Hematopoietic multipotent progenitor cell treated with erythropoietin and hydrocortisone succinate and interleukin-3 and kit ligand, for 6 days (in vitro differentiated cells): ENCODE data around the gene TPRG1.

Source experiments
- DNase-seq: peaks from one replicate; pipeline ENCODE4 v3.0.0-alpha.2; 2015

TPRG1 gene

DNA sequence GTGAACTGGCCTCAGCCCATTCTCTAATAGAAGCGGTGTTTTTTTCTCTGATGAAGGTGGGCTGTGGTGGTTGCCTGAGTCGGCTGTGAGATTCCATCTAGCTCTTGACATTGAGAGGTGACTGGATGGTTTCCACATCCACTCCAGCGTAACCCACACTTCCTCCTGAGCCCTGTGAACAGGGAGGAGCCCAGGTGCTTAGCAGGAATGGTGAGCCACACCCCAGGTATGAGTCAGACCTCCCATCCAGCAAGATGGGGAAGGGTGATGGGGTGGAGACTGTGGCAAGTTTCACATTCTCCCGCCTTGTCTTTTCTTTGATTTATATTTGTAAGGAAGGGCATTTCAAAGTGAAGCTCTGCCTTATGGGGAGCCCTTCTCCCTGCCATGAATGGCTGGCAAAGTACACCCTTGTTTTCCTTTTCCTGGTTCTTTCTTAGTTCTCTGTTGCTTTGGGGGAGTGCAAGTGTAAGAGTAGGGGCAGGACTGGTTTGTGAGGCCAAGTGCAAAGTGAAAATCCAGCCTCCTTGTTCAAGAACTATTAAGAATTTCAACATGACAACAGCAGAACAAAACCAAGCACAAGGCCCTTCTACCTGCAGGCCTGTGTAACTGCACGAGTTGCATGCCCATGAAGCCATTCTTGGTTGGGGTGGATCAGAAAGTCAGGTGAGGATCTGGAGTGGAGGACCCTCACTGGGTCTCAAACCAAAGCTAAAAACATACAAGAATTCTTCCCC, 4.6 kb upstream of the TPRG1 start:
- no peak for DNase-seq

DNA sequence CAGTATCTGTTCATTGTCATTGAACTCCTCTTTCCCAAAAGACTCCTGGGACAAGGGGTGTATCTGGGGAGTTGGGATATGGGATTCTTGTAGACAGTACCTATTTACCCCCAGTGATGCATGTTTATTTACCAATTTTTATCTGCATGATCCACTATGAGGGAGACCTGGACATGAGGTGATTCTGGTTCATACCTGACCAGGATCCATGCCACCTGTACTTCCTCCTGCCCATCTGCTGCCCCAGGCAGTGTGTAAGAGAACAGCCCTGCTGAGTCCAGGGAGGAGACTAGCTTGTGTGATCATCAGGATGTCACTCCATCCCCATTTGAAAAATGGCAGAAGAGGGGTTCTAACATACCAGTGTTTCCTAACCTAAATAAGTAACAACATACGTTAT, 3.1 kb upstream of the TPRG1 start:
- DNase-seq = no peak

DNA sequence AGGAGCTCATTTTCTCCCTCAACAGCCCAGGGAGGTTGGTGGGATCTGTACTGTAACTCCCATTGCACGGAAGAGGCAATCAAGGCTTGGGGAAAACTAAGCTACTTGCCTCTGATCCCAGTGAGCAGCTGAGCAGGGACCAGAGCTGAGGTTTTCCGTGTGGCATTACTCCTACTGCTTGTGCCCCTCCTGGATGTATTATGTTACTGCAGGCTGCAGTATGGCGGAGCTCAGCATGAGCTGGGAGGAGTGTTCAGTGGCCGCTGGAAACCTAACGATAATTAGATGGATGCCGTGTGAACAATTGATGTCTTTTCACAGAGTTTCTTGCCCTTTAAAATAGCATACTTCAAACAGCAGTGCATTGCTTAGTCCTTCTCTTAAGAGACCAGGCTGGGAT, 2.0 kb upstream of the TPRG1 start:
- no peak for DNase-seq

GRCh38 chr3:189170559-189170958, 1.2 kb upstream of the TPRG1 start:
- DNase-seq = no peak

DNA sequence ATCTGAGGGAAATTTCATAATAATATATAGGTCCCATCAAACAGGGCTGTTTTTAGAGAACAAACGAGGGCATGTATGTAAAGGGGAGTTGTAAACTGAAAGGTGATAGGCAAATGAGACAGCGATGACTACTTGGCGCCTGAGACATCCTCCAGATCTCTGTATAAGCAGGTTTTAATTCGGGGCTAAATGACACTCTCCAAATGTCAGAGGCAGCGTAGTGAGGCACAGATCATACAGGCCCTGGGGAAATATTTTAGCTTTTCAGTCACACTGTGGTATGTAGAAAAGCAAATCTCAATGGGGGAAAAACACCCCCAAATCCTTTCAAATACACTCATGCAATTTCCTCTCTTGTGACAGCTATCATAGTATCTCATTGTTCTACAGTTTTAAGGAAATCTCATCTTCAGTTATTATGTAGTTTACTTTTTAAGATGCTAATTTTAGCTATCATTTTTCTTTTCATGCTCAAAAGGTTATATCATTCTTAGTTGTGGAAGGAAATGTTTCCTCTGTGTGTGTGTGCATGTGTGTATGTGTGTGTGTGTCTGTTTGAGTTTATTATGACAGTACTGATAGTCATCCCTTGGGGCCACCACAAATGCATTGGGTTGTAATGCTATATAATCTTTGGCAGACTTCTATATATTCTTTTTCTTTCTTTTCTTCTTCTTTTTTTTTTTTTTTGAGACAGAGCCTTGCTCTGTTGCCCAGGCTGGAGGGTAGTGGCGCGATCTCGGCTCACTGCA, 1.1 kb downstream of the TPRG1 start:
- DNase-seq = no peak

DNA sequence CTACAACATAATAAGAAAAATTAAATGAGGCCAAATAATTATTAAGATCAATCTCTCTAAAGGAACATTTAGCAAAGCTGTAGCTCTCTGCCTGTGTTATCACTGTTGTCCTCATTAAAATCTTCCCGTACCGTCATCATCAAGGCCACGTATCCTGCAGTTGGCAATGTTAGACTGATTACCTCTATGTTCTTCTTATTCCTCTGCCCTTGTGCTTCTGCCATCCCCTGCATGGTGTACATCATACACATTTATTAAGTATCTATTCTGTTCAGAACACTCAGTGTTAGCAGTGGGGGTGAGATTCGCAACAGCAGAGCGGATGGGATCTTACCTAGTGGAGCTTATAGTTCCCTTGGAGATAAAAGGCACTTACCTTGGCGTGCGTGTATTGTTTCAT, 12.8 kb downstream of the TPRG1 start:
- DNase-seq = no peak

GRCh38 chr3:189186101-189186500, 14.3 kb downstream of the TPRG1 start:
- no peak for DNase-seq

- DNase-seq = peak; percentile 24
Observed at GRCh38 chr3:189188466-189188865, 16.7 kb downstream of the TPRG1 start.

- DNase-seq = no peak
Observed at GRCh38 chr3:189192725-189193124, 21.0 kb downstream of the TPRG1 start.

- DNase-seq = peak; percentile 1
Observed at GRCh38 chr3:189195302-189195701, 23.5 kb downstream of the TPRG1 start.

GRCh38 chr3:189202106-189202505, 30.3 kb downstream of the TPRG1 start:
- no peak for DNase-seq

- no peak for DNase-seq
Observed at GRCh38 chr3:189202583-189202982, 30.8 kb downstream of the TPRG1 start.

DNA sequence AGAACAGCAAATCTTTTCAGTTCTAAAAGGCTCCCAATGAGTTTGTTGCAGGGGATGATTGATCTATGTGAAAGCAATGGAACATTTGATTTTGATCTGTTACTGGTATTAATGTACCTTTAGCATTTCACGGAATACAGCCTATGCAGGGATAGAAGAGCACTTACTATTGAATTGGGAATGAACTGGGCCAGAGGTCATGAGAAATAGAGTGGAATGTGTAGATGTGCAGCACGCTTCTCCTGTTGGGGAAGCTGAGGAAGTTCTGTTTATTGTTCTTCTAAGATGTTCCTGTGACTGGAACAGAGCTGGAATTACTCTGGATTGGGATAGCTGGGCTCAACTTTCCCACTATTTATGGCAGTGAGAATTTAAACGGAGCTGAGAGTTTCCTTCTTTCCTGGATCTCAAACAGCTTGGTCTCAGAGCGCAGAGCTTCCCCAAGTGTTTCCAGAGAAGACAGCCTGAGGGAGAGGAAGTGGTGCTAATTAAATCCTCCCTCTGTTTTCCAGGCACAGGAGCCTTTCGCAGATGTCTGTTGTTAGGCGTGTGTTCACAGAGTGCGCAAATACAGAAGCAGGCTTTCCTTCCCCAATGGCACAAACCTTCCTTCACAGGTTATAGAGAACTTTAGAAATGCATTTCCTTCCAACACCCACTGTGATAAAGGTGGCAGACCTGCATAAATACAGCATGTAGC, 32.5 kb downstream of the TPRG1 start:
- DNase-seq = no peak

- no peak for DNase-seq
Observed at GRCh38 chr3:189204937-189205336, 33.2 kb downstream of the TPRG1 start.

- peak; percentile 26 for DNase-seq
Observed at GRCh38 chr3:189210251-189210770, 38.5 kb downstream of the TPRG1 start.

- DNase-seq = no peak
Observed at GRCh38 chr3:189212681-189213080, 40.9 kb downstream of the TPRG1 start.

GRCh38 chr3:189214651-189215050, 42.9 kb downstream of the TPRG1 start:
- DNase-seq = no peak

DNA sequence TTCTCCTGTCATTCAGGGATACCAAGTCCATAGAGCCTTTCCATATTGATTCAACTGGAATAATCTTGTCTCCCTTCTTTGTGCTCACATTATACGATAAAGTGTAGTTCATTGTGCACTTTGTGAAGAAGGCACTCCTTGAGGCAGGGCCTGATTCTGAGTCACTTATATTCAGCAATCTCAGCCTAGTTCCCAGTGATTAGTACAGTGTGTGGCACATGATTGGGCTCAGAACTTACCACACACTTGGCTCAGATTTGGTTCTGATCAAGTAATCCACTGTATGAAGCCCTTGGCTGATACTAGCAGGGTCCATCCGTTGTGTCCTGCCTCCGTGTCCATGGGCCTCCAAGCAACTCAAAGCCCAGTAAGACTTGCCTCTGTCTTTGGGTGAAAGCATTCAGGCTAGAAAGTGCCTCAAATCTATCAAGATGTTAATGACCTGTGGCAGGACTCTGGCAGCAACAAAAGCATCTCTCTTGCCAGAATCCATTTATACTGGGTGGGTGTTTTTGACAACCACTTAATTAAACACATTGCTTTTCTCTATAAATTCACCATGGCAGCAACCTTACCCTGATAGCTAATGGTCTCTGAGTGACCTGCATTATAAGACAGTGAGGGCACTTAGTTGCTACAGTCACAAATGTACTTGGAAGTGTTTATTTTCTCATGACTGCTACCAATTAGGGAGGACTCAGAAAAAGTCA, 51.3 kb downstream of the TPRG1 start:
- no peak for DNase-seq

DNA sequence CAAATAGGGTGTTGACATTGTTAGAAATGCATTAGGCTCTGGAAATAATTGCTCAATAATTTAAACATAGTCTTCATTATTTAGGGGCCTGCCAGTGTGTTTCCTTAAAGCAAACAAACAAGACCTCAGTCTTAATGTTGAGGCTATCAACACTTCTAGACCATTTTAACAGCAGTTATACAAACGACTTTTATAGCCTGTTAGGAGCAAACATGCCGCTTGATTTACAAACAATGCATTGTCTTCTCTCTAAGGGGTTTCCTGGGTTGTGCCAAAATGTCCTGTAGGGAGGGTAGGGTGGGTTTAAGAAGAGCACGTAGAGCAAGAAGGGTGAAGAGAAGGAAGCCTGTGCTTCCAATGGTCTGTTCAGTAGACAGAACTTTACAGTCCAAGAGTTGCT, 53.7 kb downstream of the TPRG1 start:
- DNase-seq = no peak

- DNase-seq = no peak
Observed at GRCh38 chr3:189227249-189227648, 55.5 kb downstream of the TPRG1 start.

- no peak for DNase-seq
Observed at GRCh38 chr3:189229196-189229828, 57.5 kb downstream of the TPRG1 start.

GRCh38 chr3:189232790-189233189, 61.0 kb downstream of the TPRG1 start:
- no peak for DNase-seq
